Activated CD8-positive, alpha-beta memory T cell treated with anti-CD3 and anti-CD28 coated beads for 48 hours (primary cell): ENCODE results near the gene ERFL.

ENCODE experiments used
- DNase-seq, 3 experiments: peaks; one replicate each; pipeline ENCODE4 v3.0.0-alpha.2; 2020; ENCODE audit warnings: low read depth in 2 of 3, low spot score in 2 of 3

Gene ERFL

GRCh38 chr19:41901707-41902360 is 26.4 kb downstream of the ERFL start:
- DNase-seq: no peak

GRCh38 chr19:41898235-41898634 is 30.0 kb downstream of the ERFL start:
- no peak for DNase-seq

- no peak for DNase-seq
Observed at GRCh38 chr19:41897820-41898219, 30.4 kb downstream of the ERFL start.

GRCh38 chr19:41897181-41897580 is 31.1 kb downstream of the ERFL start:
- DNase-seq: no peak

GRCh38 chr19:41896581-41896942 is 31.7 kb downstream of the ERFL start:
- DNase-seq: no peak

- no peak for DNase-seq
Observed at GRCh38 chr19:41895745-41896580, 32.3 kb downstream of the ERFL start.

- no peak for DNase-seq
Observed at GRCh38 chr19:41894350-41894749, 33.9 kb downstream of the ERFL start.

GRCh38 chr19:41893899-41894298 is 34.4 kb downstream of the ERFL start:
- DNase-seq: no peak

GRCh38 chr19:41892173-41892902 is 35.9 kb downstream of the ERFL start:
- no peak for DNase-seq

GRCh38 chr19:41890936-41891335 is 37.3 kb downstream of the ERFL start:
- no peak for DNase-seq

- no peak for DNase-seq
Observed at GRCh38 chr19:41889896-41890295, 38.4 kb downstream of the ERFL start.

GRCh38 chr19:41888926-41889325 is 39.3 kb downstream of the ERFL start:
- DNase-seq: no peak

- DNase-seq: peak; percentile 66 to 80 (median 79)
Observed at GRCh38 chr19:41887711-41888382, 40.4 kb downstream of the ERFL start.

GRCh38 chr19:41886761-41887710 is 41.2 kb downstream of the ERFL start:
- no peak for DNase-seq

GRCh38 chr19:41883821-41884733 is 44.2 kb downstream of the ERFL start:
- DNase-seq: peak; percentile 80 to 88 (median 83)

- DNase-seq: no peak
Observed at GRCh38 chr19:41883463-41883820, 44.8 kb downstream of the ERFL start.

- no peak for DNase-seq
Observed at GRCh38 chr19:41882568-41883462, 45.4 kb downstream of the ERFL start, which contains the start of gene ARHGEF1. TSS of gene ARHGEF1 (plus strand) at chr19:41883184. CDS start at chr19:41888083, 4,899 bp downstream.

- no peak for DNase-seq
Observed at GRCh38 chr19:41880329-41880708, 47.9 kb downstream of the ERFL start.
